Fibroblast of lung (primary cell): ENCODE results near the gene CHDH.

Experiments used
- EZH2 ChIP-seq: IDR thresholded peaks from 2 replicates; pipeline ENCODE4 v1.5.1; 2012; ENCODE audit warnings: low read length, control low read depth, mild to moderate bottlenecking; ENCODE audit errors: missing control alignments
- TF ChIP-seq, protein P1 (sequence below), 2 donors: IDR thresholded peaks in 1 of 2; conservative IDR thresholded peaks in 1 of 2; 1 replicate in 1 of 2; 2 replicates in 1 of 2; pipeline ENCODE4 v1.5.1; 2011 to 2012; ENCODE audit warnings: low read length in 2 of 2, control low read depth in 1 of 2, inconsistent platforms in 1 of 2, low read depth in 1 of 2, mild to moderate bottlenecking in 1 of 2

DNA sequence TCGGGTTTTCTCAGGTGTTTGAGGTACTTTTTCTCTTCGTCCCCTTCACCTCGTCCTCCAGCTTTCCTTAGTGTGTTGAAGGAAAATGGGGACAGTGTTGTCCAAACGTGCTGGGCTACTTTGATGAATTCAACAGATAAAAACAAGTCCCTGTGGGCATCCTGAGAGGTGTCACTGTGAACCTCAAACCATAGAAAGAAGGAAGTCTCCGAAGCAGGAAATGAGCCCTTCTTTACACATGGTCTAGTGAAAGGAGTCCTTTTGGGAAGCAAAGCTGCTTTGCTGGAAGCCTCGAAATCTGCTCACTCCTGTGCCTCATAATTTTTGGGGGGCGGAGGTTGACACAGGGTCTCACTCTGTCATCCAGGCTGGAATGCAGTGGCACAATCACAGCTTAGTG lies 10.7 kb upstream of the CHDH start:
- TF ChIP-seq EZH2: no peak
- TF ChIP-seq, protein P1, sequence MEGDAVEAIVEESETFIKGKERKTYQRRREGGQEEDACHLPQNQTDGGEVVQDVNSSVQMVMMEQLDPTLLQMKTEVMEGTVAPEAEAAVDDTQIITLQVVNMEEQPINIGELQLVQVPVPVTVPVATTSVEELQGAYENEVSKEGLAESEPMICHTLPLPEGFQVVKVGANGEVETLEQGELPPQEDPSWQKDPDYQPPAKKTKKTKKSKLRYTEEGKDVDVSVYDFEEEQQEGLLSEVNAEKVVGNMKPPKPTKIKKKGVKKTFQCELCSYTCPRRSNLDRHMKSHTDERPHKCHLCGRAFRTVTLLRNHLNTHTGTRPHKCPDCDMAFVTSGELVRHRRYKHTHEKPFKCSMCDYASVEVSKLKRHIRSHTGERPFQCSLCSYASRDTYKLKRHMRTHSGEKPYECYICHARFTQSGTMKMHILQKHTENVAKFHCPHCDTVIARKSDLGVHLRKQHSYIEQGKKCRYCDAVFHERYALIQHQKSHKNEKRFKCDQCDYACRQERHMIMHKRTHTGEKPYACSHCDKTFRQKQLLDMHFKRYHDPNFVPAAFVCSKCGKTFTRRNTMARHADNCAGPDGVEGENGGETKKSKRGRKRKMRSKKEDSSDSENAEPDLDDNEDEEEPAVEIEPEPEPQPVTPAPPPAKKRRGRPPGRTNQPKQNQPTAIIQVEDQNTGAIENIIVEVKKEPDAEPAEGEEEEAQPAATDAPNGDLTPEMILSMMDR (conservative IDR thresholded peaks at IDR 0.05 in 1 of 2, IDR thresholded peaks at IDR 0.05 in 1 of 2; ENCODE audit: low read depth in 1 of 2, low read length in 2 of 2): no peak
